NCI-H1092 (cell line): Measurements from ENCODE around the gene SPPL2B.

Experiments
- DNase-seq: peaks from one replicate; lab custom pipeline; 2025; lab: John Stamatoyannopoulos, UW

The SPPL2B gene

GRCh38 chr19:2321565-2322283 is 6.8 kb upstream of the SPPL2B start:
- DNase-seq, result no peak

- DNase-seq, result no peak
Measured at GRCh38 chr19:2323707-2324106, 4.8 kb upstream of the SPPL2B start.

- DNase-seq, result no peak
Measured at GRCh38 chr19:2324220-2324948, 4.1 kb upstream of the SPPL2B start.

- no peak for DNase-seq
Measured at GRCh38 chr19:2325281-2326046, 3.0 kb upstream of the SPPL2B start.

- no peak for DNase-seq
Measured at GRCh38 chr19:2326699-2327360, 1.7 kb upstream of the SPPL2B start.

- no peak for DNase-seq
Measured at GRCh38 chr19:2327773-2328400, 597 bp upstream of the SPPL2B start.

GRCh38 chr19:2329149-2329478 is 630 bp downstream of the SPPL2B start:
- no peak for DNase-seq

- no peak for DNase-seq
Measured at GRCh38 chr19:2329501-2329916, 1.0 kb downstream of the SPPL2B start.

- no peak for DNase-seq
Measured at GRCh38 chr19:2330255-2330631, 1.8 kb downstream of the SPPL2B start.

GRCh38 chr19:2330632-2331284 is 2.3 kb downstream of the SPPL2B start:
- DNase-seq, result no peak

- DNase-seq, result no peak
Measured at GRCh38 chr19:2331601-2332246, 3.2 kb downstream of the SPPL2B start.

GRCh38 chr19:2332341-2333026 is 4.0 kb downstream of the SPPL2B start:
- peak; percentile 53 for DNase-seq

- peak; percentile 85 for DNase-seq
Measured at GRCh38 chr19:2333027-2333806, 4.7 kb downstream of the SPPL2B start.

- no peak for DNase-seq
Measured at GRCh38 chr19:2333807-2334211, 5.3 kb downstream of the SPPL2B start.

GRCh38 chr19:2334426-2334825 is 5.9 kb downstream of the SPPL2B start:
- no peak for DNase-seq

- DNase-seq, result no peak
Measured at GRCh38 chr19:2334986-2335846, 6.7 kb downstream of the SPPL2B start.

- DNase-seq, result no peak
Measured at GRCh38 chr19:2335848-2336247, 7.4 kb downstream of the SPPL2B start.

- DNase-seq, result no peak
Measured at GRCh38 chr19:2336528-2337328, 8.2 kb downstream of the SPPL2B start.
